NCI-H2196 (cell line): ENCODE measurements around the gene COA8.

Experiments used
- DNase-seq: peaks from one replicate; lab custom pipeline; 2025; ENCODE audit not compliant: unreplicated experiment; lab: John Stamatoyannopoulos, UW

Gene COA8

GRCh38 chr14:103535891-103536565 lies 26.7 kb upstream of the COA8 start:
- no peak for DNase-seq

GRCh38 chr14:103536693-103537092 lies 26.1 kb upstream of the COA8 start:
- DNase-seq = no peak

DNA sequence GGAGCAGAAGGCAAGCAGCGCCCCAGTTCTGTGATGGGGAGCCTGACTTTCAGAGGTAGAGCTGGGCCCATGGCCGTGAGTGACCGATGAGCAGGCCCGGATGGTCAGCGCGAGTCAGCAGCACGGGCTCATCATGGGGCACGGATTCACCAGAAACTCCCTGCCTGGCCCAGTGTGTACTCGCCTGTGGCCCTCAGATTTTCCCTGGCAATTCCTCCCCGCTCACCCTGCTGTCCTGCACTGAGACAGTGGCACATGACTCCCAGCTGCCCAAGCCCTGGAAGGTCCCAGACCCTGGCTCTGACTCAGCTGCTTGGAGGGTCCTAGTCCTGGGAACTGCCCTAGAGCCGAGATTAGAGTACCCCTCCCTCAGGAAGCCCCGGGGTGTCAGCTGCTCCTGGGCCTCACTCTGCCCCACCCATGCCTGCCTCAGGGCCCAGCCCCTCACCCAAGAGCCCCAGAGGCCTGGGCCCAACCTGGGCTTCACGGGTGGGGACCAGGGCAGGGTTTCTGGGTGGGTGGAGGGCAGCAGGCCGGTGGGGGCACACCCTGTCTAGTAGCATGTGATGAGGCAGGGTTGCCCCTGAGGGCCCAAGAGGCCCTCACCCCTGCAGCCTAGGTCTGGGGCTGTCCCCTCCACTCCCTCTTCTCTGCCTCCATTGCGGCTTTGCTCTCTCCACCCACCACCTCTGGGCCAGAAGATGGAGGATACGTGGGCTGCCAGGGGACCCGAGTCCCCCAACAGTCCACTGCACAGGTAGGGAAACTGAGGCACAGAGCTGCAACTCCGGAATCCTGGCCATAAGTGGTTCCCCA lies 25.4 kb upstream of the COA8 start:
- no peak for DNase-seq

DNA sequence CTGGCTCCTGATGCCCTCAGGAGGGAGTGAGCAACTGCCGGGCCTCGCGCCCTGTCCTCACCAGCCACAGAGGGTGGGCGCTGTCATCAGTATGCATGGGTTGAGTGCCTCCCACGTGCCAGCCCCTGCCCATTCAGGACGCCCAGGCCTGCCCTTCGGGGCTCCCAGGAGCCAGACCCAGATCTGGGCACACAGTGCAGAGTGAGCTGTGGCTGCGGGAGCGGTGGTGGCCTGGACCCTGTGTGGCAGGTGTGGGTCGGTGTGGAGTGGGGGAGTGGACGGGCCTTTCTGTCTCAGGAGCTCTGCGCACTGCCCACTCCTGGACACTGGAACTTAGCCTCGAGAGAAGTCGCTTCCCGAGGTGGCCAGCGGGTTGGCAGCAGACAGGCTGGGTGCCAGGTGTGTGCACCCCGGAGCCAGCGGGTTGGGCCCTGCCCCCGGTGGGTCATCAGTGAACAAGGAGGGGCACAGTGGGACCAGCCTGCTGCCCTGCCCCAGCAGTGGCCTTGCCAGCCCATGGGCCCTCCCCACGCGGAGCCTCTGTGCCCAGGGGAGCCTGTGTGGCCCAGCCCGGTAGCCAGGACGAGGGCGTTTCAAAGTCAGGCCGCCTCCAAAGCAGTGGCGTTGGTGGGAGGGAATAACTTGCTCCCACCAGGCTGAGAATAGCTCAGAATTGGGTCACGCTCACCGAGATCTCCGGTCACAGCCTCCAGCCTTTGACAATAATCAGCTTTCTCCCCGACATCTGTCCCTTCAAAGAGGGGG lies 24.3 kb upstream of the COA8 start:
- DNase-seq = no peak

DNA sequence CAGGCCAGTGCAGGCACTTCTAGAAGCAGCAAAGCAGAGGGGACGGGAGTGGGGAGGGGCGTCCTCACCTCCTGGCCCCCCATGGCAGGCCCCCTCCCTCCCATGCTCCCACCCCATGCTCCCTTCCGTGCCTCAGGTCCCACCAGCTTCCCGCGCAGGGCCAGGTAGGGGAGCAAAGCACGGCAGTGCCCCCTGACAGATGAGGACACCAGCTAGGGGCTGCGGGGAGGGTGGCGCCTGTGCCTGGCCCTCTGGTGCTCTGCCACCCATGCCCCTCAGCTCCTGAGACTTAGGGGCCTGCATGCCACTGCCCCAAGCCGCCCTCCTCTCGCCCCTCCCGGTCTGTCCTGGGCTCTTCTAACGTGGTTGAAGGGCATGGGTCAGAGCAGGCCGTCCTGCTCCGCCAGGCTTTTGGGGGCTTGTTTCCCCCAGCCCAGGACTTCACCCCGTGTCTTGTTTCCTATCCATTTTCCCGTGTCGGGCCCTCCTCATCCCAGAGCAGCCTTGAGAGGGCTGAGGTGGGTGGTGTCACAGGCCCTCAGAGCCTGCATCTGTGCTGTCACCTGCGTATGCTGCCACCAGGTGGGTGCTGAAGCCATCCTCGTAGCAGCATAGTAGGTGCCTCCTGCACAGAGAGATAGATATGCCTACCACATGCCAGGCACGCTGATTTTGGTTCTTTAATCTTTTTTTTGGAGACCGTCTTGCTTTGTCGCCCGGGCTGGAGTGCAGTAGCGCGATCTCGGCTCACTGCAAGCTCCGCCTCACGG lies 23.5 kb upstream of the COA8 start:
- DNase-seq = no peak

DNA sequence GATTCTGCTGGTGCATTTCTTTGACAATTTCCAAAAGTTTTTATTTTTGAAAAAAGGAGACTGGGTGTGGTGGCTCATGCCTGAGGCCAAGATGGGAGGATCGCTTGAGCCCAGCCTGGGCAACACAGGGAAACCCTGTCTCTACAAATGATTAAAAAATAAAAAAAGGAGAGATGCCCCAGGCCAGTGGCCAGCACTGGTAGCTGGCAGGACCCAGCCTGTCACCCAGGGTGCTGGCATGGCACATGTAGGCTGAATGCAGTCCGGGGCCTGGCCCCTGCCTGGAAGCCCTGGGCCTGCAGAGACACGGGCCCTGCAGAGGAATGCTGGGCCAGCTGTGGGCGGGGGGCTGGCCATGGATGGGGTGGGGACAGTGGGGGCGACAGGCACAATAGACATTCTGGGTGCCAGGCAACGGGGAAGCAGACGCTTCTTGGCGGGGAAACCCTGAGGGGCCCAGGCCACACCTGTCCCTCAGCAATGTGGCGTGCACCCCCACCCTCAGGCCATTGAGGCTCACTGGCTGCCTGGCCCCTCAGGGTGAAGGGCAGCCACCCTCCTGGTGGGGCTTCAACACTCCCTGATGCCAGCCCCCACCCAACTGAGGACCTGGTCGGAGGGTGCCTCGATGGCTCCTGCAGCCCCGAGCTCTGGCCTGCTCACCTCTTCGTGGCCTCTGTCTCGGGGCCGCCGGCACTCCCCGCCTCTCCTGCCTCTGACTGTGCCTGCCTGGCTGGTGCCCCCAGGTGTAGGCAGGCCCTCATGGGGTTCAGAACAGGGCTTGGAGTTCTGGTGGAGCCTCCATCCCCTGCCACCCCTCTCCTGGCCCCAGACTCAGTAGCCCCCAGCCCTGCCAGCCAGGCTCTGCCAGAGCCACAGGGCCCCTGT lies 21.7 kb upstream of the COA8 start:
- DNase-seq = no peak

- DNase-seq = peak; percentile 14
These were observed 20.8 kb upstream of the COA8 start for GRCh38 chr14:103541709-103542604.

DNA sequence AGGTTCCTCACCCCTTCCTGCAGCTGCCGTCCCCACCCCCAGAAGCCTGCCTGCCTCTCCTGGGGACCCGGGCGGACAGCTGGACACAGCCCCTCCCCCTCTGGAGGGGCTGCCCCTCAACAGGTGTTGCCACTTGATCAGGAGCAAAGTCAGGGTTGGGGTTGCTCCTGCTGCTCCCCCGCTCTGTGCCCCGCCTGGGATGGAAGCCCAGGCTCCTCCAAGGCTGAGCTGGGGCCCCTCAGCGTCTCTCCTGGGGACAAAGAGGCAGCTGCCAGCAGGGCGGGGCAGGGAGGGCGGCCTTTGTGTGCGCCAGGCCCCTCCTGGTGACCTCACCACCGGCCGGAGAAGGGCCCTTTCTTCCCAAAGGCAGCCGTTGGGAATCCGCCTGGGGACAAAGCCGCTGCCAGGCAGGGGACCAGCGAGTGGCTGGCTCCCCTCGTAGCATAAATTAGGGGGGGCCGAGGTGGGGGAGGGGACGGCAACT lies 20.1 kb upstream of the COA8 start:
- peak; percentile 46 for DNase-seq

DNA sequence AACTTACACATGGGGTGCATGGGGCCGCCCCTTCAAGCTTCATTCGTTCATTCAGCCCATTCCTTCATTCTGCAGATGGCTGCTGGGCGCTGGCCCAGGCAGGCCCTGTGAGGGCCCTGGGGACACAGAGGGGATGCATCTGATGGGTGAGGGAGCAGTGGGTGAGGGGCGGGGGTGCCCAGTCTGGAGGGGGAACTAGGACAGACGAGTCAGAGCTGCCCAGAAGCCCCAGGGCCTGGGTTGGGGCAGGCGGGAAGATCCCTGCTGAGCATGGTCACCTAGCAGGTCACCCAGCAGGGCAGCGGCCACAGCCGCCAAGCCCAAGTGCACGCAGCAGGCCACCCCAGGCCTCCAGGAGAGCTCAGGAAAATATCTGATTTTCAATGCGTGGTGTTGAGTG lies 19.6 kb upstream of the COA8 start:
- DNase-seq = no peak

DNA sequence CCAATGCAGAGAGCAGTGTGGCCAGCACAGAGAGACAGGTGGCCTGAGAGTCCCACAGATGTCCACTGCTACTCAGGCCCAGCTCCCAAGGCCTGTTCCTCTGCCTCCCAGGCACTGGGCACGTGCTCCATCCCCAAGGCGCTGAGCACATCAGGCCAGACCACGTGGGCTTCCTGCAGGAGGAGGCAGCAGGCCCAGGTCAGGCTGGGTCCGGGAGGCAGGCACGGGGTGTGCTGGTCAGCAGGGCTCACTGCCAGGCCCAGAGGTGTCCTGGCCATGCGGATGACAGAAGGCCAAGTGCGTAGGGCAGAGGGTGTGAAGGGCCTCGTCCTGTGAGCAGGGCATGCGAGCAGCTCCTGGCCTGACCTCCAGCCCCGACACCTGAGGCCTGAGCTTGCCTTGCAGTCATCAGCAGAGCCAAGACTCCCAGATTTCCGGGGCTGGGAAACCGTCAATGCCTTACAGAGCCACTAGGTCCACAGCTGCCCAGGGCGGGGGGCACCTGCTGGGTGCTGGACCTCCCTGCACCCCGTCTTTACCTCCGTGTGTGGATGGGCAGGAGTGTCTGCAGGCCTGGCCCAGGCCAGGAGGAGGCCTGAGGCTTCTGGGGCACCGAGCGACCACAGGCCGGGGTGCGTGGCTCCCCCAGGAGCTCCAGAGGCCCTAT lies 18.9 kb upstream of the COA8 start:
- DNase-seq = no peak

GRCh38 chr14:103544388-103545218 lies 18.2 kb upstream of the COA8 start:
- no peak for DNase-seq

DNA sequence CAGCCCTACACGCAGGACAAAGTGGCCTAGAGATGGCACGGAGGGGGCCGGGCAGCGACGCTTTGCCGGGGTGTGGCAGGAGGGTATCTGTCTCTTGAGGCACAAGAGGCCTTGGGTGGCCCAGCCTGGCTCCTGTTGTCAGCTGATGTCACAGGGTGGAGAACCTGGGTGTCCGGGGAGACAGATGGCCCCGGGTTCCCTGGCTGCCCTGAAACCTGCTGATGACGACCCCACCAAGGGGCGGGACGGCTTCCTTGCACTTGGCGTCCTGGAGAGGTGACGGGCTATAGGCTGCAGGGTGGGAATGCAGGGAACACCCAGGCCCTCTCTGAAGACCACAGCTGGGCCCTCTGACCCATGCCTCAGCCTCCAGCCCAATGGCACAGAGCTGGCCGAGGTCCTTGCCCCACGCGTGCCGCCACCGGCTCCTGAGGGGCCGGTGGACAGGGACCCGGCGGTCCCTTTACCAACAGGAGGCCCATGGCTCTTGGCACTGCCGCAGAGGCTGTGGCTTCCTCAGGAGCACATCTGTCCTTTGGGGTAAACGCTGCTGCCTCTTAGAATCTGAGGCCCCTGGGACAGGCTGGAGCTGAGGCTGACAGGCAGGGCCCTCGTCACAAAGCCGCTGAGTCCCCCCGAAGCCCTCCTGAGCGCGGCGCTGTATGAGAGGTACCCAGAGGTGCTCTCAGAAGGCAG lies 17.4 kb upstream of the COA8 start:
- DNase-seq = no peak

DNA sequence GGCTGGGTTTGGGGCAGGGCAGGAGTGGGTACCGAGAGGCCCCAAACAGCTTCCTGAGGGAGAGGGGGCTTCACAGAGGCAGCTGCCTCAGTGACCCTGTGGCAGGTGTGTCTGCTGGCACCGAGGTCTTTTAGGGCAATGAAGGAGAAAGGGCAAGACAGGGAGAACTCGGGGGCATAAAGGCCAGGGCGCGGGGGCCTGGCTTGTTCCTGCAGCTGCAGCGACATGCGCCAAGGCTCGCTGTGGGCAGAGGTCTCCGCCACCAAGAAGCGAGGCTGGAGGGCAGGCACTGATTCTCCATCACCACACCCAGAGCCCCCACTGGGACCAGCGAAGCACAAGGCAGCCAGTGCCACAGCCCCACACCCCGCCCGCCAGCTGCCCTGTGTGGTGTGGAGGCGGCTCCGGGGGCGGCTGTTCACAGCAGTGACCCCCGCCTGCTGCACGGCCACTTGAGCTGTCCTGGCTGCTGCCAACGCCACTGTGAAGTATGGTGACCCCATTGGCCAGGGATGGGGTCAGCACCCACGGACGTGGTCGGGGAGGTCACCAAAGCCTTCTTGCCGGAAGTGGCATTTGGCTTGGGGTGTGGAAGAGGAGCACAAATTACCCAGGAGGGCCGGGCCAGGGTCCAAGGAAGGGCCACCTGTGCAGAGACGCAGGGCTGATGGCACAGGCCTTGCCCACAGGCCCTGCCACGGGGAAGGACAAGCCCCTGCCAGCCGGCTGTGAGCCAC lies 16.7 kb upstream of the COA8 start:
- DNase-seq = no peak

GRCh38 chr14:103546652-103547454 lies 15.9 kb upstream of the COA8 start:
- DNase-seq = peak; percentile 44

- DNase-seq = no peak
These were observed 15.3 kb upstream of the COA8 start for GRCh38 chr14:103547455-103547940.
